OCI-LY3 (cell line): ENCODE results near the gene CALU.
A peak's percentile ranks its signal among the peaks of the same experiment; 100 is the strongest.

Source experiments
- H2AFZ ChIP-seq: fragments of 200-600, 300-600 bp; shearing (Covaris generic); 2 replicates; pipeline ENCODE4 v1.6.0; 2014; ENCODE audit warnings: antibody characterized with exemption, low read depth, low read length
- H3K27ac ChIP-seq: fragments of 200-600, 300-600 bp; sonication (generic); 2 replicates; pipeline ENCODE4 v1.5.1; 2014; ENCODE audit warnings: mild to moderate bottlenecking, low read length, moderate library complexity, mixed read lengths
- H3K27me3 ChIP-seq: fragments of 200-600, 300-600 bp; sonication (generic); 2 replicates; pipeline ENCODE4 v1.6.1; 2014; ENCODE audit warnings: low read depth, low read length, mixed read lengths
- H3K36me3 ChIP-seq: fragments of 200-600, 300-600 bp; sonication (generic); replicated peaks from 2 replicates; pipeline ENCODE3; 2014; ENCODE audit warnings: low read depth, low read length, mixed read lengths
- H3K4me1 ChIP-seq: fragments of 300-600, 200-600 bp; sonication (generic); 2 replicates; pipeline ENCODE4 v1.6.1; 2014; ENCODE audit warnings: low read length, mixed read lengths
- H3K4me2 ChIP-seq: fragments of 200-600, 300-600 bp; sonication (generic); 2 replicates; pipeline ENCODE4 v1.6.1; 2014; ENCODE audit warnings: low read length, mixed read lengths
- H3K4me3 ChIP-seq: fragments of 300-600, 200-600 bp; sonication (generic); 2 replicates; pipeline ENCODE4 v1.5.1; 2014; ENCODE audit warnings: antibody characterized with exemption, mild to moderate bottlenecking, low read length, moderate library complexity
- H3K79me2 ChIP-seq: fragments of 300-600, 200-600 bp; shearing (Covaris generic); 2 replicates; pipeline ENCODE4 v1.6.1; 2014; ENCODE audit warnings: mild to moderate bottlenecking, low read length, mixed read lengths
- H3K9ac ChIP-seq: fragments of 300-600, 200-600 bp; shearing (Covaris generic); 2 replicates; pipeline ENCODE4 v1.6.0; 2014; ENCODE audit warnings: mild to moderate bottlenecking, low read length, moderate library complexity
- H3K9me3 ChIP-seq: fragments of 200-600, 300-600 bp; shearing (Covaris generic); 2 replicates; pipeline ENCODE4 v1.6.1; 2014; ENCODE audit warnings: low read length, mixed read lengths; ENCODE audit not compliant: insufficient read depth
- H4K20me1 ChIP-seq: fragments of 200-600, 300-600 bp; sonication (generic); 2 replicates; pipeline ENCODE4 v1.6.1; 2016; ENCODE audit warnings: low read length, mixed read lengths; ENCODE audit not compliant: insufficient read depth
- CTCF ChIP-seq: fragments of 200-600, 300-600 bp; sonication (generic); IDR thresholded peaks from 2 replicates; pipeline ENCODE4 v1.5.1; 2014; ENCODE audit warnings: antibody characterized with exemption, low read length, low read depth
- EZH2phosphoT487 ChIP-seq: fragments of 200-600 bp; shearing (Covaris generic); IDR thresholded peaks from 2 replicates; pipeline ENCODE4 v1.6.1; 2018; ENCODE audit warnings: antibody characterized with exemption, mixed run types, low read depth

The CALU gene

GRCh38 chr7:128733278-128733645, 5.9 kb upstream of the CALU start:
- H2AFZ ChIP-seq: no peak overlapping the region
- H4K20me1 ChIP-seq: no peaks in the 10 kb centered on the region
- no peak overlapping the region for H3K4me3 ChIP-seq
- no peak overlapping the region for H3K27ac ChIP-seq
- no peak overlapping the region for H3K9ac ChIP-seq
- H3K9me3 ChIP-seq: no peaks in the 10 kb centered on the region
- no peak for TF ChIP-seq EZH2phosphoT487
- no peak for TF ChIP-seq CTCF
- no peaks in the 10 kb centered on the region for H3K36me3 ChIP-seq
- no peak overlapping the region for H3K4me2 ChIP-seq
- peaks cover 19% of the 10 kb centered on the region for H3K4me1 ChIP-seq
- no peaks in the 10 kb centered on the region for H3K79me2 ChIP-seq
- H3K27me3 ChIP-seq: no peaks in the 10 kb centered on the region

DNA sequence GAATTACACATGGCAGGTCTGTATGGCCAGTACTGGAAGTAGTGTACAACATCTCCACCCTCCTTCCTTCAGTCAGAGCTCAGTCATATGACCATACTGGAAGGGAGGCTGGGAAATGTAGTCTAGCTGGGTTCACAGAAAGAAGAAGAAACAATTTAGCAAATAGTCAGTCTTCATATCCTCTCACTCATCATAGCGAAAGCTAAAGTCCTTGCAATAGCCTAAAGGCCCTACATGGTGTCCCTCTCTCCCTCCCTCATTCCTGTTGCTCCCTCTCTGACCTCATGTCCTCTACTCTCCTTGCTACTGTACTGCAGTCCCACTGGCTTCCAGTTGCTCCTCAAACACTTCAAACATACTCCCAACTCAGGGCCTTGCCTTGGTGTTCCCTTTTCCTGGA, 4.3 kb upstream of the CALU start:
- no peaks in the 10 kb centered on the region for H3K9me3 ChIP-seq
- H3K4me3 ChIP-seq: peak overlapping the region; percentile 0; the same call in 1 of the 2 replicates
- H2AFZ ChIP-seq: peak overlapping the region; percentile 70; the same call in 1 of the 2 replicates
- peaks cover 7% of the 10 kb centered on the region for H3K79me2 ChIP-seq
- H3K27ac ChIP-seq: peak overlapping the region; percentile 48
- H4K20me1 ChIP-seq: peaks cover under 1% of the 10 kb centered on the region; the same call in 1 of the 2 replicates
- no peaks in the 10 kb centered on the region for H3K27me3 ChIP-seq
- TF ChIP-seq CTCF (no peak), EZH2phosphoT487 (no peak)
- H3K36me3 ChIP-seq: no peaks in the 10 kb centered on the region
- peak overlapping the region; percentile 51 for H3K4me2 ChIP-seq
- H3K4me1 ChIP-seq: peaks cover 25% of the 10 kb centered on the region
- H3K9ac ChIP-seq: no peak overlapping the region

- TF ChIP-seq EZH2phosphoT487 (no peak), CTCF (no peak)
- H3K4me2 ChIP-seq: peak overlapping the region; percentile 51
- H4K20me1 ChIP-seq: peaks cover 6% of the 10 kb centered on the region
- no peaks in the 10 kb centered on the region for H3K27me3 ChIP-seq
- H3K4me3 ChIP-seq: peak overlapping the region; percentile 29; the same call in 1 of the 2 replicates
- peak overlapping the region; percentile 70; the same call in 1 of the 2 replicates for H2AFZ ChIP-seq
- H3K36me3 ChIP-seq: no peaks in the 10 kb centered on the region
- H3K4me1 ChIP-seq: peaks cover 29% of the 10 kb centered on the region
- peaks cover 13% of the 10 kb centered on the region for H3K79me2 ChIP-seq
- H3K9me3 ChIP-seq: no peaks in the 10 kb centered on the region
- peak overlapping the region; percentile 2; the same call in 1 of the 2 replicates for H3K9ac ChIP-seq
- peak overlapping the region; percentile 48 for H3K27ac ChIP-seq
These were observed 3.7 kb upstream of the CALU start for GRCh38 chr7:128735436-128735835.

DNA sequence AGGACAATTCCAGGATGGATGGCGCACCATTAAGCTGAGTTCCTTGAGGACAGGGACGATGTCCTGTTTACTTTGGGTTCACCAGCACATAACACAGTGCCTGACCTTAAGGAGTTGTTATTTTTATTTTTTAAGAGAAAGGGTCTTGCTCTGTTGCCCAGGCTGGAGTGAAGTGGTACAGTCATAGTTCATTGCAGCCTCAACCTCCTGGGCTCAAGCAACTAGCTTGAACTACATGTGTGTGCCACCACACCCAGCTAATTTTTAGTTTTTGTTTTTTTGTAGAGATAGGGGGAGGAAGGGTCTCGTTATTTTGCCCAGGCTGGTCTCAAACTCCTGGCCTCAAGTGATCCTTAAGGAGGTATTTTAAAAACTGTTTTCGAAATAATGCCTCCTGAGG, 1.7 kb upstream of the CALU start:
- Histone ChIP-seq H3K9ac (no peak overlapping the region), H3K79me2 (peaks cover 33% of the 10 kb centered on the region), H3K4me3 (no peak overlapping the region), H3K4me1 (peaks cover 40% of the 10 kb centered on the region), H3K4me2 (no peak overlapping the region), H3K27me3 (no peaks in the 10 kb centered on the region), H2AFZ (no peak overlapping the region), H3K9me3 (no peaks in the 10 kb centered on the region), H3K36me3 (peaks cover 11% of the 10 kb centered on the region), H3K27ac (no peak overlapping the region), H4K20me1 (peaks cover 26% of the 10 kb centered on the region)
- TF ChIP-seq EZH2phosphoT487 (no peak), CTCF (no peak)
